ENCODE measurements around the gene BTBD16. TPM values are rescaled to one million over a fixed set of nuclear protein-coding genes. Genes with fewer than 3 reads are reported as not detected.

BTBD16 gene
- total and polyA plus RNA-seq, 2 experiments from 2014 or later = 0.47 to 0.74 TPM

- no peak overlapping the region for H3K27ac ChIP-seq
- no peaks in the 10 kb centered on the region for H3K9me3 ChIP-seq (ENCODE audit: low read depth)
- no peak overlapping the region for H3K4me2 ChIP-seq
- no peaks in the 10 kb centered on the region for H3K9me2 ChIP-seq (replicated peaks; ENCODE audit: insufficient read depth)
- no peaks in the 10 kb centered on the region for H3K27me3 ChIP-seq
- 94% methylated on average over 2 of the region's 2 CpGs for WGBS (ENCODE audit: low lambda C conversion rate, missing lambda C conversion rate)
- DNase-seq (ENCODE audit: low spot score) = no peak
- no peaks in the 10 kb centered on the region for H4K20me1 ChIP-seq (ENCODE audit: insufficient read depth, poor library complexity, severe bottlenecking)
- TF ChIP-seq CTCF (IDR thresholded peaks at IDR 0.05; ENCODE audit: poor library complexity) (no peak), EZH2 (IDR thresholded peaks at IDR 0.05; ENCODE audit: borderline replicate concordance) (no peak), EZH2phosphoT487 (IDR thresholded peaks at IDR 0.05; ENCODE audit: low read depth, severe bottlenecking, unreplicated experiment) (no peak)
- H3K4me1 ChIP-seq (ENCODE audit: insufficient read depth) = no peaks in the 10 kb centered on the region
- H2AFZ ChIP-seq = no peak overlapping the region
- no peaks in the 10 kb centered on the region for H3K79me2 ChIP-seq
- H3K4me3 ChIP-seq = no peak overlapping the region
- H3K36me3 ChIP-seq (replicated peaks; ENCODE audit: insufficient read depth, low read depth) = no peaks in the 10 kb centered on the region
Observed at GRCh38 chr10:122325235-122325634, 54.1 kb downstream of the BTBD16 start.

GRCh38 chr10:122326385-122326784 lies 55.3 kb downstream of the BTBD16 start:
- H3K4me2 ChIP-seq = no peak overlapping the region
- no peak overlapping the region for H2AFZ ChIP-seq
- no peak for TF ChIP-seq EZH2phosphoT487 (IDR thresholded peaks at IDR 0.05; ENCODE audit: low read depth, severe bottlenecking, unreplicated experiment)
- no peak for TF ChIP-seq CTCF (IDR thresholded peaks at IDR 0.05; ENCODE audit: poor library complexity)
- no peak for TF ChIP-seq EZH2 (IDR thresholded peaks at IDR 0.05; ENCODE audit: borderline replicate concordance)
- DNase-seq (ENCODE audit: low spot score) = no peak
- H3K36me3 ChIP-seq (replicated peaks; ENCODE audit: insufficient read depth, low read depth) = no peaks in the 10 kb centered on the region
- no peaks in the 10 kb centered on the region for H4K20me1 ChIP-seq (ENCODE audit: insufficient read depth, poor library complexity, severe bottlenecking)
- no peak overlapping the region for H3K4me3 ChIP-seq
- no peaks in the 10 kb centered on the region for H3K27me3 ChIP-seq
- no peaks in the 10 kb centered on the region for H3K9me2 ChIP-seq (replicated peaks; ENCODE audit: insufficient read depth)
- H3K27ac ChIP-seq = no peak overlapping the region
- no peaks in the 10 kb centered on the region for H3K4me1 ChIP-seq (ENCODE audit: insufficient read depth)
- no peaks in the 10 kb centered on the region for H3K9me3 ChIP-seq (ENCODE audit: low read depth)
- no peaks in the 10 kb centered on the region for H3K79me2 ChIP-seq
- 91% methylated on average over 5 of the region's 5 CpGs for WGBS (ENCODE audit: low lambda C conversion rate, missing lambda C conversion rate)

- H3K9me2 ChIP-seq (replicated peaks; ENCODE audit: insufficient read depth) = no peaks in the 10 kb centered on the region
- no peaks in the 10 kb centered on the region for H4K20me1 ChIP-seq (ENCODE audit: insufficient read depth, poor library complexity, severe bottlenecking)
- H3K27me3 ChIP-seq = no peaks in the 10 kb centered on the region
- no peak overlapping the region for H3K4me2 ChIP-seq
- DNase-seq (ENCODE audit: low spot score) = no peak
- H3K27ac ChIP-seq = no peak overlapping the region
- no peak for TF ChIP-seq EZH2phosphoT487 (IDR thresholded peaks at IDR 0.05; ENCODE audit: low read depth, severe bottlenecking, unreplicated experiment)
- no peak for TF ChIP-seq EZH2 (IDR thresholded peaks at IDR 0.05; ENCODE audit: borderline replicate concordance)
- TF ChIP-seq CTCF (IDR thresholded peaks at IDR 0.05; ENCODE audit: poor library complexity) = no peak
- no peaks in the 10 kb centered on the region for H3K4me1 ChIP-seq (ENCODE audit: insufficient read depth)
- WGBS (ENCODE audit: low lambda C conversion rate, missing lambda C conversion rate) = 93% methylated on average over 6 of the region's 6 CpGs
- H2AFZ ChIP-seq = no peak overlapping the region
- H3K9me3 ChIP-seq (ENCODE audit: low read depth) = no peaks in the 10 kb centered on the region
- no peaks in the 10 kb centered on the region for H3K36me3 ChIP-seq (replicated peaks; ENCODE audit: insufficient read depth, low read depth)
- no peak overlapping the region for H3K4me3 ChIP-seq
- H3K79me2 ChIP-seq = no peaks in the 10 kb centered on the region
Observed at GRCh38 chr10:122326806-122327205, 55.7 kb downstream of the BTBD16 start.
